ENCODE data around the gene ERG28. TPM values are rescaled to one million over a fixed set of nuclear protein-coding genes. Genes with fewer than 3 reads are reported as not detected.

Gene ERG28
- total and polyA plus RNA-seq, 2 experiments from 2014 or later: 27.9 to 95.1 TPM

GRCh38 chr14:75653563-75653962 lies 7.1 kb downstream of the ERG28 start (continued):
- TF ChIP-seq, protein P1, sequence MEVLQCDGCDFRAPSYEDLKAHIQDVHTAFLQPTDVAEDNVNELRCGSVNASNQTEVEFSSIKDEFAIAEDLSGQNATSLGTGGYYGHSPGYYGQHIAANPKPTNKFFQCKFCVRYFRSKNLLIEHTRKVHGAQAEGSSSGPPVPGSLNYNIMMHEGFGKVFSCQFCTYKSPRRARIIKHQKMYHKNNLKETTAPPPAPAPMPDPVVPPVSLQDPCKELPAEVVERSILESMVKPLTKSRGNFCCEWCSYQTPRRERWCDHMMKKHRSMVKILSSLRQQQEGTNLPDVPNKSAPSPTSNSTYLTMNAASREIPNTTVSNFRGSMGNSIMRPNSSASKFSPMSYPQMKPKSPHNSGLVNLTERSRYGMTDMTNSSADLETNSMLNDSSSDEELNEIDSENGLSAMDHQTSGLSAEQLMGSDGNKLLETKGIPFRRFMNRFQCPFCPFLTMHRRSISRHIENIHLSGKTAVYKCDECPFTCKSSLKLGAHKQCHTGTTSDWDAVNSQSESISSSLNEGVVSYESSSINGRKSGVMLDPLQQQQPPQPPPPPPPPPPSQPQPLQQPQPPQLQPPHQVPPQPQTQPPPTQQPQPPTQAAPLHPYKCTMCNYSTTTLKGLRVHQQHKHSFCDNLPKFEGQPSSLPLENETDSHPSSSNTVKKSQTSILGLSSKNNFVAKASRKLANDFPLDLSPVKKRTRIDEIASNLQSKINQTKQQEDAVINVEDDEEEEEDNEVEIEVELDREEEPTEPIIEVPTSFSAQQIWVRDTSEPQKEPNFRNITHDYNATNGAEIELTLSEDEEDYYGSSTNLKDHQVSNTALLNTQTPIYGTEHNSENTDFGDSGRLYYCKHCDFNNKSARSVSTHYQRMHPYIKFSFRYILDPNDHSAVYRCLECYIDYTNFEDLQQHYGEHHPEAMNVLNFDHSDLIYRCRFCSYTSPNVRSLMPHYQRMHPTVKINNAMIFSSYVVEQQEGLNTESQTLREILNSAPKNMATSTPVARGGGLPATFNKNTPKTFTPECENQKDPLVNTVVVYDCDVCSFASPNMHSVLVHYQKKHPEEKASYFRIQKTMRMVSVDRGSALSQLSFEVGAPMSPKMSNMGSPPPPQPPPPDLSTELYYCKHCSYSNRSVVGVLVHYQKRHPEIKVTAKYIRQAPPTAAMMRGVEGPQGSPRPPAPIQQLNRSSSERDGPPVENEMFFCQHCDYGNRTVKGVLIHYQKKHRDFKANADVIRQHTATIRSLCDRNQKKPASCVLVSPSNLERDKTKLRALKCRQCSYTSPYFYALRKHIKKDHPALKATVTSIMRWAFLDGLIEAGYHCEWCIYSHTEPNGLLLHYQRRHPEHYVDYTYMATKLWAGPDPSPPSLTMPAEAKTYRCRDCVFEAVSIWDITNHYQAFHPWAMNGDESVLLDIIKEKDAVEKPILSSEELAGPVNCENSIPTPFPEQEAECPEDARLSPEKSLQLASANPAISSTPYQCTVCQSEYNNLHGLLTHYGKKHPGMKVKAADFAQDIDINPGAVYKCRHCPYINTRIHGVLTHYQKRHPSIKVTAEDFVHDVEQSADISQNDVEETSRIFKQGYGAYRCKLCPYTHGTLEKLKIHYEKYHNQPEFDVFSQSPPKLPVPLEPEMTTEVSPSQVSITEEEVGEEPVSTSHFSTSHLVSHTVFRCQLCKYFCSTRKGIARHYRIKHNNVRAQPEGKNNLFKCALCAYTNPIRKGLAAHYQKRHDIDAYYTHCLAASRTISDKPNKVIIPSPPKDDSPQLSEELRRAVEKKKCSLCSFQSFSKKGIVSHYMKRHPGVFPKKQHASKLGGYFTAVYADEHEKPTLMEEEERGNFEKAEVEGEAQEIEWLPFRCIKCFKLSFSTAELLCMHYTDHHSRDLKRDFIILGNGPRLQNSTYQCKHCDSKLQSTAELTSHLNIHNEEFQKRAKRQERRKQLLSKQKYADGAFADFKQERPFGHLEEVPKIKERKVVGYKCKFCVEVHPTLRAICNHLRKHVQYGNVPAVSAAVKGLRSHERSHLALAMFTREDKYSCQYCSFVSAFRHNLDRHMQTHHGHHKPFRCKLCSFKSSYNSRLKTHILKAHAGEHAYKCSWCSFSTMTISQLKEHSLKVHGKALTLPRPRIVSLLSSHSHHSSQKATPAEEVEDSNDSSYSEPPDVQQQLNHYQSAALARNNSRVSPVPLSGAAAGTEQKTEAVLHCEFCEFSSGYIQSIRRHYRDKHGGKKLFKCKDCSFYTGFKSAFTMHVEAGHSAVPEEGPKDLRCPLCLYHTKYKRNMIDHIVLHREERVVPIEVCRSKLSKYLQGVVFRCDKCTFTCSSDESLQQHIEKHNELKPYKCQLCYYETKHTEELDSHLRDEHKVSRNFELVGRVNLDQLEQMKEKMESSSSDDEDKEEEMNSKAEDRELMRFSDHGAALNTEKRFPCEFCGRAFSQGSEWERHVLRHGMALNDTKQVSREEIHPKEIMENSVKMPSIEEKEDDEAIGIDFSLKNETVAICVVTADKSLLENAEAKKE (CRISPR knock-in tag; IDR thresholded peaks at IDR 0.05): no peak
- no peak for TF ChIP-seq ETS1 (IDR thresholded peaks at IDR 0.05)
- no peak for TF ChIP-seq POLR2AphosphoS5 (IDR thresholded peaks at IDR 0.05; ENCODE audit: low read depth)
- no peak for TF ChIP-seq CTCF (conservative IDR thresholded peaks at IDR 0.05; ENCODE audit: low read depth in 2 of 2)

DNA sequence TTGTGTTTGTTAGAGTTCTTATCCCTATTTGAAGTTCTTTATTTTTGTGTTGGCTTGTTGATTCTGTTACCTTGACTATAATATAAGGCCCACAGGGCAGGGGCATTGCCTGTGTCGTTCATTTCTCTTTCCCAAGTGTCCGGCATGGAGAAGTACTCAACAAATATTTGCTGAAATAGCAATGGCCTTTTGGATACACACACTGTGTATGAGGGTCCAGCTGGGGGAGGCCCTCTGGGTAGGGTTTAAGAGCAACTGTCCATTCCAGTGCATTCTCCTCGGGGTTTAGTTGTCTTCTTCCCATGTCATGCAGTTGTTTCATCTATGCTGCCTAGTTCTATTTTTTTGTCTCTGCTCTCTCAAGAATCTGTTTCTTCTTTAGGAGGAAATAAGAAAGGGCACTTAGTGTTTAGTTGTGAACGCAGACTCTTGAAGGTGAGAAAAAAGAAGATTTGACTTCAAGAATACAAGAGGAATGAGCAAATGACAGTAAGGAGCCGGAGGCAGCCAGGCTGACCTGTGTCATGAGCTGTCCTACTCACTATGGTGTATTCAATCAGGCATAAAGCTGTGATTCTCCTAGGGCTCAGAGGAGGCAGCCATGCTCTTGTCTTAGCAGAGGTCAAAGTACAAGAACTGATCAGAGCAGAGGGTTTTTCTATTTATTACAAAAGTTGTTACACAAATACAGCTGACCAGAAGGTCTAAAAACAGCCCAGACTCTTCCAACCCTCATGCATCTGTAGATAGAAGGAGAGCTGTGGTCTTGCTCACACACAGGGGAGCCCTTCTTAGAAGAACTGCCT lies 10.2 kb downstream of the ERG28 start:
- no peak overlapping the region for H3K4me3 ChIP-seq
- peaks cover 58% of the 10 kb centered on the region for H3K36me3 Mint-ChIP-seq (ENCODE audit: low read depth)
- 0 out of 3 replicates have a peak, but pooled peaks cover 5% of the 10 kb centered on the region for H3K4me1 Mint-ChIP-seq
- peaks cover 14% of the 10 kb centered on the region; the same call in 1 of the 2 replicates for H4K20me1 ChIP-seq (replicated peaks; ENCODE audit: insufficient read depth)
- H2AFZ ChIP-seq: no peak overlapping the region
- no peaks in the 10 kb centered on the region for H3K79me2 ChIP-seq (replicated peaks; ENCODE audit: insufficient read depth)
- H3K36me3 ChIP-seq (ENCODE audit: insufficient read depth): peaks cover 36% of the 10 kb centered on the region
- H3K4me1 ChIP-seq (ENCODE audit: insufficient read depth): no peaks in the 10 kb centered on the region
- no peaks in the 10 kb centered on the region for H3K27me3 ChIP-seq (ENCODE audit: insufficient read depth)
- no peaks in the 10 kb centered on the region for H3K9me2 ChIP-seq (ENCODE audit: insufficient read depth)
- H3K27me3 Mint-ChIP-seq (ENCODE audit: insufficient read depth, low read depth, poor library complexity): no peaks in the 10 kb centered on the region
- H3K27ac Mint-ChIP-seq: no peak overlapping the region
- H3K27ac ChIP-seq (ENCODE audit: low read depth): no peak overlapping the region
- no peak overlapping the region for H3K4me2 ChIP-seq
- no peaks in the 10 kb centered on the region; the same call in 1 of the 3 replicates for H3K9me3 Mint-ChIP-seq
- no peak overlapping the region for H3K4me3 Mint-ChIP-seq
- ATAC-seq (no peak), DNase-seq (ENCODE audit: low spot score) (no peak)
- no peaks in the 10 kb centered on the region for H3F3A ChIP-seq (replicated peaks; ENCODE audit: low read depth)
- TF ChIP-seq ZNF331 (CRISPR knock-in tag; IDR thresholded peaks at IDR 0.05; ENCODE audit: low read depth): no peak
- TF ChIP-seq EZH2 (IDR thresholded peaks at IDR 0.05; ENCODE audit: low read depth, unreplicated experiment): no peak

All from GM23338 (cell line).